Measurements from ENCODE around the gene KIF2C. TPM values are rescaled to one million over a fixed set of nuclear protein-coding genes. Genes with fewer than 3 reads are reported as not detected.

The KIF2C gene
- total RNA-seq, 1 experiment from 2014 or later, result 92.6 TPM

GRCh38 chr1:44696101-44696500 lies 43.5 kb upstream of the KIF2C start:
- intact Hi-C loops (cut with micrococcal nuclease), result no loop called here
- no peaks in the 10 kb centered on the region for H3K36me3 ChIP-seq (ENCODE audit: control insufficient read depth in 1 of 2, insufficient read depth in 2 of 2, low read length in 2 of 2)
- POLR2A ChIA-PET, result interaction anchor here (1.8 to 6.5 kb wide), 2 partner anchors 22 to 25 kb away, joined by 4 to 39 read pairs; partner anchors contain the start of genes ARMH1 and TMEM53
- no peaks in the 10 kb centered on the region for H3K27me3 ChIP-seq (ENCODE audit: insufficient read depth, low read length)
- H3K9me3 ChIP-seq (ENCODE audit: control insufficient read depth in 1 of 2, insufficient read depth in 1 of 2, low read depth in 1 of 2, low read length in 2 of 2), result no peaks in the 10 kb centered on the region
- H3K9ac ChIP-seq (ENCODE audit: low read length), result no peak overlapping the region
- H3K9me2 ChIP-seq (ENCODE audit: insufficient read depth), result no peaks in the 10 kb centered on the region
- no peaks in the 10 kb centered on the region for H4K20me1 ChIP-seq (ENCODE audit: insufficient read depth)
- CTCF ChIA-PET, result interaction anchor here (1.1 to 1.4 kb wide), 3 partner anchors 11 to 41 kb away, joined by 3 read pairs; partner anchors contain the start of genes ARMH1 and TMEM53
- TF ChIP-seq ZFX (IDR thresholded peaks at IDR 0.05) (no peak), RAD21 (IDR thresholded peaks at IDR 0.05; ENCODE audit: low read depth) (no peak), EZH2phosphoT487 (IDR thresholded peaks at IDR 0.05; ENCODE audit: borderline replicate concordance) (no peak), CBX3 (IDR thresholded peaks at IDR 0.05; ENCODE audit: low read depth) (no peak), POLR2A (IDR thresholded peaks at IDR 0.05; ENCODE audit: borderline replicate concordance, extremely low read depth, insufficient read depth, insufficient read length) (no peak), ZNF274 (IDR thresholded peaks at IDR 0.05; ENCODE audit: low read depth, low read length) (no peak), ELF1 (IDR thresholded peaks at IDR 0.05; ENCODE audit: borderline replicate concordance, low read depth) (no peak), EGR1 (IDR thresholded peaks at IDR 0.05; ENCODE audit: low read depth) (no peak), SP1 (IDR thresholded peaks at IDR 0.05; ENCODE audit: low read depth) (no peak), SRF (IDR thresholded peaks at IDR 0.05; ENCODE audit: low read depth) (no peak), JUND (IDR thresholded peaks at IDR 0.05) (no peak), YY1 (IDR thresholded peaks at IDR 0.05; ENCODE audit: extremely low read depth, insufficient replicate concordance, low read depth, low read length) (no peak), FOSL1 (IDR thresholded peaks at IDR 0.05; ENCODE audit: low read depth) (no peak), CEBPB (IDR thresholded peaks at IDR 0.05; ENCODE audit: low read depth) (no peak)
- TF ChIP-seq, protein P1, sequence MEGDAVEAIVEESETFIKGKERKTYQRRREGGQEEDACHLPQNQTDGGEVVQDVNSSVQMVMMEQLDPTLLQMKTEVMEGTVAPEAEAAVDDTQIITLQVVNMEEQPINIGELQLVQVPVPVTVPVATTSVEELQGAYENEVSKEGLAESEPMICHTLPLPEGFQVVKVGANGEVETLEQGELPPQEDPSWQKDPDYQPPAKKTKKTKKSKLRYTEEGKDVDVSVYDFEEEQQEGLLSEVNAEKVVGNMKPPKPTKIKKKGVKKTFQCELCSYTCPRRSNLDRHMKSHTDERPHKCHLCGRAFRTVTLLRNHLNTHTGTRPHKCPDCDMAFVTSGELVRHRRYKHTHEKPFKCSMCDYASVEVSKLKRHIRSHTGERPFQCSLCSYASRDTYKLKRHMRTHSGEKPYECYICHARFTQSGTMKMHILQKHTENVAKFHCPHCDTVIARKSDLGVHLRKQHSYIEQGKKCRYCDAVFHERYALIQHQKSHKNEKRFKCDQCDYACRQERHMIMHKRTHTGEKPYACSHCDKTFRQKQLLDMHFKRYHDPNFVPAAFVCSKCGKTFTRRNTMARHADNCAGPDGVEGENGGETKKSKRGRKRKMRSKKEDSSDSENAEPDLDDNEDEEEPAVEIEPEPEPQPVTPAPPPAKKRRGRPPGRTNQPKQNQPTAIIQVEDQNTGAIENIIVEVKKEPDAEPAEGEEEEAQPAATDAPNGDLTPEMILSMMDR (IDR thresholded peaks at IDR 0.05 in 2 of 3, conservative IDR thresholded peaks at IDR 0.05 in 1 of 3; ENCODE audit: borderline replicate concordance in 1 of 3, insufficient read depth in 1 of 3, low read depth in 2 of 3, low read length in 2 of 3), result no peak
- TF ChIP-seq, protein P2, sequence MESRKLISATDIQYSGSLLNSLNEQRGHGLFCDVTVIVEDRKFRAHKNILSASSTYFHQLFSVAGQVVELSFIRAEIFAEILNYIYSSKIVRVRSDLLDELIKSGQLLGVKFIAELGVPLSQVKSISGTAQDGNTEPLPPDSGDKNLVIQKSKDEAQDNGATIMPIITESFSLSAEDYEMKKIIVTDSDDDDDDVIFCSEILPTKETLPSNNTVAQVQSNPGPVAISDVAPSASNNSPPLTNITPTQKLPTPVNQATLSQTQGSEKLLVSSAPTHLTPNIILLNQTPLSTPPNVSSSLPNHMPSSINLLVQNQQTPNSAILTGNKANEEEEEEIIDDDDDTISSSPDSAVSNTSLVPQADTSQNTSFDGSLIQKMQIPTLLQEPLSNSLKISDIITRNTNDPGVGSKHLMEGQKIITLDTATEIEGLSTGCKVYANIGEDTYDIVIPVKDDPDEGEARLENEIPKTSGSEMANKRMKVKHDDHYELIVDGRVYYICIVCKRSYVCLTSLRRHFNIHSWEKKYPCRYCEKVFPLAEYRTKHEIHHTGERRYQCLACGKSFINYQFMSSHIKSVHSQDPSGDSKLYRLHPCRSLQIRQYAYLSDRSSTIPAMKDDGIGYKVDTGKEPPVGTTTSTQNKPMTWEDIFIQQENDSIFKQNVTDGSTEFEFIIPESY (IDR thresholded peaks at IDR 0.05; ENCODE audit: extremely low read depth, insufficient replicate concordance, low read length), result no peak
- TF ChIP-seq, protein P3, sequence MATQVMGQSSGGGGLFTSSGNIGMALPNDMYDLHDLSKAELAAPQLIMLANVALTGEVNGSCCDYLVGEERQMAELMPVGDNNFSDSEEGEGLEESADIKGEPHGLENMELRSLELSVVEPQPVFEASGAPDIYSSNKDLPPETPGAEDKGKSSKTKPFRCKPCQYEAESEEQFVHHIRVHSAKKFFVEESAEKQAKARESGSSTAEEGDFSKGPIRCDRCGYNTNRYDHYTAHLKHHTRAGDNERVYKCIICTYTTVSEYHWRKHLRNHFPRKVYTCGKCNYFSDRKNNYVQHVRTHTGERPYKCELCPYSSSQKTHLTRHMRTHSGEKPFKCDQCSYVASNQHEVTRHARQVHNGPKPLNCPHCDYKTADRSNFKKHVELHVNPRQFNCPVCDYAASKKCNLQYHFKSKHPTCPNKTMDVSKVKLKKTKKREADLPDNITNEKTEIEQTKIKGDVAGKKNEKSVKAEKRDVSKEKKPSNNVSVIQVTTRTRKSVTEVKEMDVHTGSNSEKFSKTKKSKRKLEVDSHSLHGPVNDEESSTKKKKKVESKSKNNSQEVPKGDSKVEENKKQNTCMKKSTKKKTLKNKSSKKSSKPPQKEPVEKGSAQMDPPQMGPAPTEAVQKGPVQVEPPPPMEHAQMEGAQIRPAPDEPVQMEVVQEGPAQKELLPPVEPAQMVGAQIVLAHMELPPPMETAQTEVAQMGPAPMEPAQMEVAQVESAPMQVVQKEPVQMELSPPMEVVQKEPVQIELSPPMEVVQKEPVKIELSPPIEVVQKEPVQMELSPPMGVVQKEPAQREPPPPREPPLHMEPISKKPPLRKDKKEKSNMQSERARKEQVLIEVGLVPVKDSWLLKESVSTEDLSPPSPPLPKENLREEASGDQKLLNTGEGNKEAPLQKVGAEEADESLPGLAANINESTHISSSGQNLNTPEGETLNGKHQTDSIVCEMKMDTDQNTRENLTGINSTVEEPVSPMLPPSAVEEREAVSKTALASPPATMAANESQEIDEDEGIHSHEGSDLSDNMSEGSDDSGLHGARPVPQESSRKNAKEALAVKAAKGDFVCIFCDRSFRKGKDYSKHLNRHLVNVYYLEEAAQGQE (IDR thresholded peaks at IDR 0.05; ENCODE audit: low read depth), result no peak
- H3K4me2 ChIP-seq (ENCODE audit: low read length), result no peak overlapping the region
- H2AFZ ChIP-seq (ENCODE audit: low read depth, low read length, poor library complexity, severe bottlenecking), result no peak overlapping the region
- no peak for ATAC-seq
- H3K27ac ChIP-seq (ENCODE audit: low read depth, low read length), result no peak overlapping the region
- H3K4me3 ChIP-seq (replicated peaks in 1 of 2; ENCODE audit: low read depth in 1 of 2, low read length in 2 of 2), result no peak overlapping the region
- BruUV-seq (replicated peaks), result no TSS peak
- no peak for DNase-seq (ENCODE audit: low read depth, low spot score)
- no peaks in the 10 kb centered on the region for H3K79me2 ChIP-seq (ENCODE audit: insufficient read depth, low read length)
- RAD21 ChIA-PET (ENCODE audit: low non-redundant PET in 1 of 2, low total read pairs in 2 of 2, uncharacterized antibody in 2 of 2, unreplicated experiment in 2 of 2), result no interaction called here
- H3K4me1 ChIP-seq (ENCODE audit: control insufficient read depth in 1 of 2, insufficient read depth in 2 of 2, low read length in 2 of 2), result peaks cover 3 to 28% of the 10 kb centered on the region in 2 experiments; a peak in 3 of 4 replicates
